Activated CD4-positive, alpha-beta T cell treated with anti-CD3 and anti-CD28 coated beads, Interleukin-2, amount 50 U/mL, for 4 hours (primary cell): ENCODE data around the gene SLC6A2.

ENCODE experiments used
- DNase-seq, 2 experiments: peaks; one replicate each; pipeline ENCODE4 v3.0.0-alpha.2; 2020

The SLC6A2 gene

DNA sequence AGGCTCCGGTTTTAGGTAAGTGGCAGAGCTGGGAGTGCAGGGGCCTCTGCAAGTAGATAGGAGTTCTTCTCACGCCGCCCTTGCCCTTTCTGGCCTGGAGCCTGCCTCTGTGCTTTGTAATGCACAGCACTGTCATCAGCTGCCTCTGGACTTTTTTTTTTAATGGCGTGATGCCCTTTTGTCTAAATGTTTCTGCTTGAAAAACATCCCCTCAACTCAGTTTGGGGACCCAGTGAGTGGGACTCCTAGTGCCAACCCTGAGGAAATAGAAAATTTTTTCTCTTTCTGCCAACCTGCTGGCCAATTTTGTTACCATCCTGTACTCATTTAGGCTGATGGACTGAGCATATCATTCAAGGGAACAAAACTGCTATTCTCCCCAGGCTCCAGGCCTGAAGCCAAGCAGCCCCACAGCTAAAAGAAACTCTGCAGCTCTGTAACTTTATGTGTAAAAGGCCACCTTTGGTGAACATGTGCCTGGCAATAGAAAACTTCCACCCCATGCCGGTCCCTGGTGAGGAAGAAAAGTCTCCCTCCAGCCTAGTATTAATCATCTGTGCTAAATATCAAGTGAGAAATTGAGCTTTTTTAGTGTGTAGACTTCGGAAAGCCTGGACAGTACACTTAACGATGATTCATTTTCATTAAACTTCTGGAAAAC, 22.5 kb downstream of the SLC6A2 start:
- no peak for DNase-seq

DNA sequence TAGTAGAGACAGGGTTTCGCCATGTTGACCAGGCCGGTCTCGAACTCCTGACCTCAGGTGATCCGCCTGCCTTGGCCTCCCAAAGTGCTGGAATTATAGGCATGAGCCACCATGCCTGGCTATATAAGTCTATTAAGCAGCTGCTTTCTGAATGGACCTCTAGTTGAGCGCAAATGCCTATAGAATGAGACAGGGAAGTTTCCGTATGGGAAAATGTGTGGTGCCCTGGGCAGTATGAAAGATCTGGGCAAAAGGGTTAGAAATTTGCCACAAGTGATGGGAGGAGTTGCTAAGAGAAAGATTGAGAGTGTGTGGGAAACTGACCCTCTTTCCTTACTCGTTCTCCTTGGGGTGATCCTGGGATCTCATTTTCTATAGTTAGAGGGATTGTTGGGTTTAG, 26.3 kb downstream of the SLC6A2 start:
- DNase-seq, result no peak

DNA sequence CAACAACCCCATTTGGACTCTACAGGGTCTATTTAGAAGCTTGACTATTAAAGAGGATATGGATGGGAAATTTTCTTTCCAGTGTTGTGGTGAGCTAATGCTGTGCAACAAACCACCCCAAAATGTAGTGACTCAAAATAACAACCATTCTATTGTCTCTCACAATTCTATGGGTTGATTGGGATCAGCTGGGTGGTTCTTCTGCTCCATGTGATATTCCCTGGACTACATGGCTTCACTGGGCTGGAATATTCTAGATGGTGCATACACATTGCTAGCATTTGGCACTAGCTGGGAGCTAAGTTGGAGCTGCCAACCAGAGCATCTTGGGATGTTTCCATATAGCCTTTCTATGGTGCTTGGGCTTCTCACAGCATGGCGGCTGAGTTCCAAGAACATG, 30.2 kb downstream of the SLC6A2 start:
- DNase-seq, result no peak

DNA sequence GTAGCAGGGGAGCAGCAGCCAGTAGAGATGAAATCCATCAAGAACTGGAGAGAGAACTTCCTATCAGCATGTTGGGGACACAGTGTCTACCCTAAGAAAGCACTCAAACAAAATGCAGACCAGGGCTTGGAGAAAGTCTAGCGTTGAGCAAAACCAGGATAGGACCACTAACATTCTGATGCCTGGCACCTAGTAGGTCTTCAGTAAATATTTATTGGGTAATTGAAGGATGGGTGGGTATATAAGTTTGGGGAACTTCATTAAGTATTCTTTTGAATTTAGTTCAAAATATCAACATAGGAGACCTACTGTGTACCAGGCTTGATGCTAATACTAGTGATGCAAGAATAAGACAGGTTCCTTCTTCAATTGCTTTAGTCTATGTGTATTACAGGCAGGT, 30.9 kb downstream of the SLC6A2 start:
- DNase-seq, result no peak

DNA sequence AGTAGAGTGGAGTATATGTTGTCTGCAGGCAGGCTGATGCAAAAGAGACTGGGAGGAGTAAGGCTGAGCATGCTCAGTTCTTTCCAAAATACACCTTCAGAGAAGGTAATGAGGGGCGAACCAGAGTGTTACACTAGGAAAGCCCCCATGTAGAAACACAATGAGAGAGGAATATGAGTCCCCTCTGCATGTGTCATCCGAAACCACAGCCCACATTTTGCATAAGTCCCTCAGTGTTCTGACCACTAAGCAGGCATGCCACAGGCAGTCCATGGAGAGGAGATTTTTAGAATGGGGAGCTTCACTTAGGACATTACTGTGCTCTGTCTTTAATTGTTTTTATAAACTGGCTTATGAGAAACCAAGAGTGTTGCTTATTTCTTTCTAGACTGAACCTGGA, 32.0 kb downstream of the SLC6A2 start:
- DNase-seq, result no peak

DNA sequence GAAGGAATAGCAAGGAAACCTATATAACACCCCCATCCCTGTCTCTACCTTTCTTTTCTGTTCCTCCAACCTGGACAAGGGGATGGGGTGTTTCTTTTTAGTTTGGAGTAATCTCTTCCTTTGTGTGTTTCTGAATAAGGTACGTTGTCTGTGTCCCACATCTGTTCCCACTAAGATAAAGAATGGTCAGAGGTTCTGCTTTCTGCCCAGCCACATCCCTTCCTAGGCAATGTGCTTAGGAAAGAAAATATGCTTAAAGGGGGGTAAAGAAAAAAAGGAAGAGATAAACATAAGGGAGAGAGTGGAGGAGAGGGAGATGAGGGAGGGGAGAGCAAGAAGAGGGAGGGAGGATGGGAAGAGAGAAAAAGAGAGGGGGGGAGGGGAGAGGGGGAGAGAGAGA, 35.1 kb downstream of the SLC6A2 start:
- DNase-seq, result no peak

DNA sequence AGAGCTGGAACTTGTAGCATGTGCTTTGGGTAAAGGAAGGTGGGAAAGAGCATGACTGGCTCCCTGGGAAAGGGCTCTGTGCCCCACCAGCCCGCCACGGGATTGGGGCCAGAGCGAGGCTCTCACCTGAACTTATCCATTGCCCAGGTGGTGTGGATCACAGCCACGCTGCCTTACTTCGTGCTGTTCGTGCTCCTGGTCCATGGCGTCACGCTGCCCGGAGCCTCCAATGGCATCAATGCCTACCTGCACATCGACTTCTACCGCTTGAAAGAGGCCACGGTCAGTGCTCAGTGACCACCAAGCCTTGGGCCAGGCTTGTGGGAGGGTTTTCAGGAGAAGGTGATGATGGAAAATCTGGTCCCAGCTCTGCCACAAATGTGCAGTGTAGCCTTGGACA, 36.0 kb downstream of the SLC6A2 start:
- DNase-seq, result no peak

DNA sequence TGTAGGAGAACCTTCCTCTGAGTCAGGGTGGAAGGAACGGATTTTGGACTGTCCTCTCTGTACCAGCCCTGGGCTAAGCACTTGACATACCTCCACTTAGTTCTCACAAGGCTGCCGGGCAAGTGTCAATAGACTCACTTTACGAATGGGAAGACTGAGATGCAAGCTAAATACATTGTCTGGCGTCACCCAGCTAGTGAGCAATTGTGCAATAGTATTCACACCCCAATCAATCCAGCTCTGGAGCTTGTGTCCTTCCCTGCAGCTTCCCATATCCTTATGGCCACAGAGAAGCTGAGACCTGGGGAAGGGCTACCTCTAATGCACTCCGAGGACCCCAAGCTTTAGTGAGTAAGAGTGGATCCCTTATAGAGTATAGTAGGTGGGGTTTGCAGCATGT, 39.8 kb downstream of the SLC6A2 start:
- no peak for DNase-seq

DNA sequence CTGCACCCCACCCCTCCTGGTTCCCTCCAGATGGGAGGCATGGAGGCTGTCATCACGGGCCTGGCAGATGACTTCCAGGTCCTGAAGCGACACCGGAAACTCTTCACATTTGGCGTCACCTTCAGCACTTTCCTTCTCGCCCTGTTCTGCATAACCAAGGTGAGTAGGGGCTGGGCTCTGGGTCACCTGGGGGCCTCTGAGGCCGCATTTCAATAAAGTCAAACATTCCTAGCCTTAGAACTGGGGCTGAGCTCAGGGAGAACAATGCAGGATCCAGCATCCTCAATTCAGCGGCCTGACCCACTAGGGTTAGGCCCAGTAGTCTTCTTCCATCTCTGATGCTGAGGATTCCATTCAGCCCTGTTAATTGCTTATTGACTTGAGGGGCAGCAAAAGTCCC, 42.1 kb downstream of the SLC6A2 start:
- DNase-seq, result no peak

DNA sequence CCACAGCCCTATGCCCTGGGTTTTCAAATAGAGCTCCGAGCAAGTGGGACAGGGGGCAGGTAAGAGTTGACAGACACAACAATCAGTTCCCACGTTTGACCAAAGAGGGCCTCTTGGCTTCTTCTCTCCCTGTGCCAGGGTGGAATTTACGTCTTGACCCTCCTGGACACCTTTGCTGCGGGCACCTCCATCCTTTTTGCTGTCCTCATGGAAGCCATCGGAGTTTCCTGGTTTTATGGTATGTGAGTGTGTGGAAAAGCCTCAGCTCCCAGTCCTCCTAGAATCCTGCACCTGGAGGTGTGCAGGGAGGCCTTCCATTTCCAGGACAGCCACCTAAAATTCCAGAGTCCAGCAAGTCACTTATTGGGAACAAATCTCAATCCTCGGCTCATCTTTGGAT, 42.5 kb downstream of the SLC6A2 start:
- DNase-seq, result no peak

DNA sequence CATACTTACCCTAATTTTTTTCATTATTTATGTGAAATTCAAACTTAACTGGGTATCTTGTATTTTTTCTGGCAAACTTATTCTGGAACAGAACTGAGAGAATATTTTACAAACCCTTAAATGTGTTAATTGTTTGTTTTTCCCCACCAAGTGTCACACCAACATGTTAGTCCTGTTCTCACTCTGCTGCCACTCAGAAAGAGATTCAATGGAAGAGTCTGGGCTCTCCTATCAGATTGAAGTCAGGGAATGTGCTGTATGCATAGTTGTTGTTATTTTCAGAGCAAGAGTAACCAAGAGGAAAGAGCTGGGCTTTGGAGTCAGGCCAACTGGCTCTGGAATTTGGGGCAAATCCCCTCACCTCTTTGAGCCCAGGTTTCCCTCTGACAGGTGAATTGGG, 43.2 kb downstream of the SLC6A2 start:
- DNase-seq, result no peak

DNA sequence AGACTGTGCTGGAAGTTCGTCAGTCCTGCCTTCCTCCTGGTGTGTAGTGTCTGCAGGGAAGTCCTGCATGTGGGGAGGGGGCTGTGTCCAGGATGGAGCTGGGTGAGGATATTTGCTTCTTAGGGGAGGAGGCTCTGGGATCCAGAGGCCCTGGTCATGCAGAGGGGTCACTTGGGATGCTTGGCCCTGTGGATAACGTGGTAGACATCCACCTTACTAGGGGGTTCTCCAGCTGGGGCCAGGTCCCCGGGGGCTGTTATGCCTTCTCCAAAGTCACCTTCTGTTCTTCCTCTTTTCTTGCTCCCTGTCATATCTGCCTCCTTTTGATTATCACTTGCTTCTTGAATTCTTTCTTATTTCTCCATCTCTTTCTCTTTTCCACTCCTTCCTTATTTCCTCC, 43.8 kb downstream of the SLC6A2 start:
- DNase-seq, result no peak

DNA sequence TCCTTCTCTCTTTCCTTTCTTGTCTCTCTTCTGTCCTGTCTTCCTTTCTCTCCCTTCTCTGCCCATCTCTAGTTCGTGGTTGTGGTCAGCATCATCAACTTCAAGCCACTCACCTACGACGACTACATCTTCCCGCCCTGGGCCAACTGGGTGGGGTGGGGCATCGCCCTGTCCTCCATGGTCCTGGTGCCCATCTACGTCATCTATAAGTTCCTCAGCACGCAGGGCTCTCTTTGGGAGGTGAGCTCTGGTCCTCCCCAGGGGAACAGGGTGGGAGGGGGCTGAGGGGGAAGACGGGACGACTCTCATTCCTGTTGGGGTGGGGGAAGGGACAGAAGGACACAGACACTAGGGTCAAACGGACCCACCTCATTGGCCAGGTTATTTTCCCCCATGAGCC, 44.3 kb downstream of the SLC6A2 start:
- DNase-seq, result no peak

DNA sequence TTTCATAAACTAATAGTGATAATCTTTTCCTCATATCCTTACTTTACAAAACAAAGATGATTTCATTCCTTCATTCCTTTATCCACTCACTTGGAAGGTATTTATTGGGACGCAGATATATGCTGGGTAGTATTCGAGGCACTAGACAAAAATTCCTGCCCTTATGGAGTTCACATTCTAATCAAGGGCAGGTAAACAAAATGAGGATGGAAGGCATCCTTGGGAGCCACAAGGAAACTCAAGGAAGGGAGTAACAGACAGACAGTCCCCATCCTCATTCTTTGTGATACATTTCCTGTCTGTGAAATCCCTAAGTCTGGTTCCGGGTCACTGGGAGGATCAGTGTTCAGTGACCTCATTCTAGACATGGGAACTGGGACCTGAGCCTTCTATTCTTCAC, 45.2 kb downstream of the SLC6A2 start:
- DNase-seq, result no peak

DNA sequence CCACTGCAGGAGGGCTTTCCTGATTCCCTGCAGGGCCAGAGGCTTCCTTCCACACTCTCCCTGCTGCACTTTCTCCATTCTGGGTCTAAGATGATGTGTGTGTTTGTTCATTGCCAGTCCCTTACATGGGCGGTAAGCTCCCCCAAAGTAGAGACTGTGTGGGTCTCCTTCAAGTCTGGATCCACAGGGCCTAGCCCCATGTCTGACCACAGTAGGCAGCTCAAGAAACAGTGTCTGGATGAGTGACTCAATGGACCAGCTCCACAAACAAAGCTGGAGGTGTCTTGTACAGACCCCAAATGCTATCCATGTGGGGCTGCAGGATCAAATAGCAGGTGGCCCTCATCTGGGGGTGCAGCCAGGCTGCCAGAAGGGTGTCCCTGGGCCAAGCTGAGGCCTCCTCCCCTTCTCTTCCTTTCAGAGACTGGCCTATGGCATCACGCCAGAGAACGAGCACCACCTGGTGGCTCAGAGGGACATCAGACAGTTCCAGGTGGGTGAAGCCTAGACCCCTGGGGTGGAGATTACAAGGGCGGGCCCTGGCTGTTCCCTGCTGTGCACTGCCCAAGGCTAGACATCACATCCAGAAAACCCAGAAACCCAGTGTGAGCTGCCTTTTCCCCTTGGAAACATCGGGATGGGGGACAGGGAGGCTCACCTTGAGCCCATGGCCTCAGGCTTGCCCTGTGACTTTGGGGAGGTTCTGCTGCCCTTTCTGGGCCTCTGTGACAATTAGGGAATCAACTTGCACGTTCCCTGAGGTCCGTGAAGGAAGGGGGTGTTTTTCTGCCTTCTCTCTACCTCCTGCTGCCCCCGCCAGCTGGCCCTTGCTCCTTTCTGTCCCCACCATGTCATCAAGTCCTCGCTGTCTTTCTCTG, 45.9 kb downstream of the SLC6A2 start:
- no peak for DNase-seq

DNA sequence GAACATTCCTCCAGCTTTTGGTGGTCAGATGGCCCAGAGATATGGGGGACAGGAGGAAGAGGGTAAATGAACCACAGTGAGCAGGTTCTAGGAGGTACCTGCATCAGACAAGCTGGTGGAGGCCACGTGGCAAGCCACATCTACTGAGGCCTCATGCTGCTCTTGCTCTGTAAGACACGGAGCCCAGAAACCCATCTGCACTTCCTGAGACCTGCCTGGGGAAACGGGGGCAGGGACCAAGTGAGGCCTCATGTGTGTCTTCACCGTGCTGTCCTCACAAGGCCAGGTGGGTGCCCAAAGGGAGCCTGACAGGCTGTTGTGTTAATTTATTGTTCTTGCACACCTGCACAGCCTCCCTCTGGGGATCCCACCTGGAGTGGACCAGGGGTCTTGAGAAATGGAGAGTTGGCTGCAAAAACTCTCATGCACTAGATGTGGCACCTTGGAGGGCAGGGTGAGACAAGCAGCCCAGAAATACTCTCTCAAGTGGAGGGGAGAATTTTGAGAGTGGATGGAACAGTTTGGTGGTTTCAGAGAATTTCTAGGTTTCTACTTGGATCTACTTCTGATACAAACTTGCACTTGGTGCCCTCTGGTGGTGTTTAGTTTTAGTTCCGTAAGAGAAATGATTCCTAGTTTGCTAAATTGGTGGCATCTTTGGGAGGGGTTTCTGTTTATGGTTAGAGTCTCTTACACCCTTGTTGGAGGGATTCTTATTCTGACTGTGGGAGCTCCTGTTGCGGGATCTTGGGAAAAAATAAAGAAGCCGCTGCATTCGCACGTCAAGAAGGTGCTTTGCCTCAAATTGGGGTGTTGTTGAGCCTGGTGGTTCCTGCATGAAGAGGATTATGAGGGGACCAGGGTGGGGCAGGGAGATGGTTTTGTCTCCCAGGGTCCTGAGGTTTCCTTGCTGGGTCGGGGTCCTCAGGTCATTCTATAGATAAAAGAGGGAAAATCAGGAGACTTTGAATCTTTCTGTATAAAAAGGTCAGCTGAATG, 47.5 kb downstream of the SLC6A2 start:
- DNase-seq, result no peak

DNA sequence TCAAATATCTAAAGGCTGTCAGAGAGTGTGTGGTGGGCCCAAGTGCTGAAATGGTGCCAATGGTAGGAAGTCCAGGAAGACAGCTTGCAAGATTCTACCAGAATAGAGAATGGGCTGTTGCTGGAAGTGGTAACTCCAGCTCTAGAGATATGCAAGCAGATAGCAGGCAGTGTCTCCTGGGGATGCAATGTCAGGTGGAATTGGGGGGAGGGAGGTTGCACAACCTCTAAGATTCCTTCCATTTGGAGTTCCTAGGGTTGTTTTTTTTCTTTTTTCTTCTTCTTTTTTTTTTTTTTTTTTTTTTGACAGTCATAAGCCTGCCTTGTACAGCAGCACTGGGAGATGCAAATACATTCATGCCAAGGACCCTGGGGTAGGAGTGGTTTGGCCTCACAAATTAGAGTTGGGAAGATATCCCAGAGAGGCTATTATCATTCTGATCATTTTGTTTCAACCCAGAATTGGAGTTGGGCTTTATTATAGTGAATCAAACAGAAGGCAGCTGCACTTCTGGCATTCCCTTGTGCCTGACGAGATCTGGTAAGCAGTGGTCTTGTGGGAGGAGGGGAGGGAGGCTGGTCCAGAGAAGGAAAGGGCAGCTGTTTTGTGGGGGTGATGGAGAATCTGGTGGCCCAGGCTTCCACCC, 51.1 kb downstream of the SLC6A2 start:
- DNase-seq, result no peak

DNA sequence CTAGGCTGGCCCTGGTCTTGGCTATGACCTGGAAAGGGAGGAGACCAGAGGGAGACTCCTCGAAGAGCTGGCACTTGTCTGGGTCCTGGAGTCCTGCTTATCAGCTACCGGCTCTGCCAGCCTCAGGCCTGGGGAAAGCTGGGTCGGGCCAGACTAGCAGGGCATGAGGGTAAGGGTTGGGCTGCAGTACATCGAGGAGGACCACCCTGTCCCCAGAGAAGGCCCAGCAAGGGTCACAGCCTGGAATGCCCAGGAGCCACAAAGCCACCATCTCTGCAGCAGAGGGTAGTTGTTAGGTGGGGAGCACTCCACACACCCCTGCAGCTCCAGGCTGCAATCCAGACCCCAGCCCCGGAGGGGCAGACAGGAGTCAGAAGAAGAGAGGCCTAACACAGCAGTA, 54.0 kb downstream of the SLC6A2 start:
- no peak for DNase-seq

DNA sequence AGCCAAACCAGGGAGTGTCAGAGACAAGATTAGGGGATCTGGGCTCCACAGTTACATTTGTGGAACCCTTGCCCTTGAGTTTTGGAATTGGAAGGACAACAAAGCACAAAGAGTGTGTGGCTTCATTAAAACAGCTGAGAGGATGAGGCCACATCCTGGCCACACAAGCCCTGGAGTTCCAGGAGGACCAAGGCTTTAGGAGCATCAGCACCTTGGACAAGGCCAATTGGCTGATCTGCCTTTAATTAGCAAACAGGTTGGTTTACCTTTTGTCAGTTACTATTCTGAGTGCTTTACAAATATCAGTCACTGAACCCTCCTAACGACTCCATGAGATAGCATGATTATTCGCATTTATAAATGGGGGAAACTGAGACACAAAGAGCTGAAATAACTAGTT, 54.7 kb downstream of the SLC6A2 start:
- DNase-seq, result no peak

DNA sequence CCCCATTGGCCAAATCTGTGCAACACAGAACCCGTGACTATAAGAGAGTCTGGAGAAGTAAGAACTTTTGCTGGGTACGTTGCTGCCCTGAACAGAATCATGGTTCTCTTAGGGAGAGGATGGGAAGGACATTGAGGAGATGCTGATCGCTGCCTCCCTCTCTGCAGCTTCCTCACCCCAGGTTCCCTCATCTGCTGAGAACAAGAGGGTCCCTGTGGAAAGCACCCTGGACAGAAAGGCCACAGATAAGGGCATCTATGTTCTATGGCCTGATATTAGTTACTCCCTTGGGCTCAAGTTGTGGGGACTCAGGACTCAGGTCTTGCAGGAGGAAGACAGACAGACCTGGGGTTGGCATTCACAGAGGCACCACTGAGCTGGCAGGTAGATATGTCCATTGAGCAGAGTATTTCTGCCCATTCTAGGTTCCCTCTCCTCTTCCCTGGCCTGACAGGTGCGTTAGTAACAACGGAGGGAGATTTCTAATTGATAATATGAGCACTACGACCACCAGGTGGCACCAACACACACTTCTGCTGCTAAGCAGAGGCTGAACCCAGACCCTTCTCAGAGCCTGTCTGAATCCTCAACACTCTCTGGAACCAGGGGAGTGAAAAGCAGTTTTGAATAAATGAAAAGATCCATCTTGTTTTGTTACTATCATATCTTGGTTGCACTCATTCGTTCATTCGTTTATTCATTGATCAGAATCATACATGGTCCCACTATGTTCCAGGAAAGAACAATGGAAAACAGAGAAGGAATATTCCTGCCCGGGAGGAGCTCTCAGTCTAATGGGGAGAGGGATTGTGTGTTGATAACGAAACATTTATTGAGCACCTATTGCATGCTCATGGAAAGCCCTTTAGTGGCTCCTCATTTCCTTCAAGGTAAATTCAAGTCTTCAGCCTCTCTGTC, 56.4 kb downstream of the SLC6A2 start:
- DNase-seq, result peak; percentile 43 to 44

DNA sequence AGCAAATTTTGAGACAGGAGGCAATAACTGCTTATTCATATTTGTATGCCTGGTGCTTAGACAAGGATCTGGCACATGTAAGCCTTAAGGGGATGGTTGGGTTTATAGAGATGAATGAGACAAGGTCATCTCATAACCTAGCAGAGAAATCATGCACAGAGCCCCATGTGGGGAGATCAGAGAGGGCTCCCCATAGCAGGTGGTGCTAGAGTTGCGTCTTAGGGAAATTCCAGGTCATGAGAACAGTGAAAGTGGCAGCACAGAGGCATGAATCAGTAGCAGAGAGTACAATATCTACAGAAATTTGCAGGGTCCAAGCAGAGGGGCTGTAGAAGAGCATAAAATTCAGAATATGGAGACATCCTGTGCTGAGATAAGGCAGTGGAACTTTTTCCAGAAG, 57.3 kb downstream of the SLC6A2 start:
- no peak for DNase-seq

DNA sequence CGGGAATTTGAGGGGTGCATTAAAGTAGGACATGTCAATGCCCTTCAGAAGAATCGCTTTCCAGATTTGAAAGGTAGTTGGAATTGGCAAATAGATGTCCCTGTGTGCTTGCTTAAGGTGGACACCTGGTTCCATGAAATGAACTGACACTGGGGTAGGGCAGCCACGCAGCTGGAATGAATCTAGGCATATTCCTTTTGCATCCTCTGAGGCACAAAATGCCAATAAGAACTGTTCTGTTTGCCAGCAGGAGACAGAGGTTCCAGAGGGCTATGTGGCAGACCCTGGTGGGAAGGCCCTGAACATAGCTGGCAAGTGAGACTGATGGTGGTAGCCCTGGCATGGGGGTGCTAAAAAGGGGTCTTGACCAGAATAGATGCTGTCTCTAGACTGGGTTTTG, 61.5 kb downstream of the SLC6A2 start:
- DNase-seq, result no peak
